NCI-H748 (cell line): ENCODE data around the gene MYMK.
"Not testable (repeated sequence)": the region's sequence is repeated elsewhere in the genome, so short reads cannot be mapped to it uniquely, and the experiment has no call there.

ENCODE experiments used
- DNase-seq: peaks from one replicate; lab custom pipeline; 2025; ENCODE audit not compliant: unreplicated experiment; lab: John Stamatoyannopoulos, UW

Gene MYMK, protein sequence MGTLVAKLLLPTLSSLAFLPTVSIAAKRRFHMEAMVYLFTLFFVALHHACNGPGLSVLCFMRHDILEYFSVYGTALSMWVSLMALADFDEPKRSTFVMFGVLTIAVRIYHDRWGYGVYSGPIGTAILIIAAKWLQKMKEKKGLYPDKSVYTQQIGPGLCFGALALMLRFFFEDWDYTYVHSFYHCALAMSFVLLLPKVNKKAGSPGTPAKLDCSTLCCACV

DNA sequence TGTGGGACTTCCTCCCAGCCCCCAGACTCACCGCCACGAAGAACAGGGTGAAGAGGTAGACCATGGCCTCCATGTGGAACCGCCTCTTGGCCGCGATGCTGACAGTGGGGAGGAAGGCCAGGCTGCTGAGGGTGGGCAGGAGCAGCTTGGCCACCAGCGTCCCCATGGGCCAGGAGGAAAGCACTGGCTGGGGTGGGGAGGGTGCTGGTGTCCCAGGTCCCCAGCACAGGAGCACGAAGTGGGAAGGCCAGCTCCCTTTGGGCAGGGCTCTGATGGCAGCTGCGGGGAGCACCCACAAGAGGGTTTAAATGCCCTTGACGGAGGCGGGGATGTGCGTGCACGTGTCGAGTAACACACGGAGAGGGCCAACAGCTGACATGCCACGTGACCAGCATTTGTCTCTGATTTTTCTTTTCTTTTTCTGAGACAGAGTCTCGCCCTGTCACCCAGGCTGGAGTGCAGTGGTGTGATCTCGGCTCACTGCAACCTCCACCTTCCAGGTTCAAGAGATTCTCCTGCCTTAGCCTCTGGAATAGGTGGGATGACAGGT lies at the start of gene MYMK:
MYMK (minus strand) TSS at position 281 of the 550 bp plus-strand sequence; CDS start at position 166, 115 bp downstream.
- DNase-seq: no peak

GRCh38 chr9:133573791-133574515 lies 49.2 kb upstream of the MYMK start:
- no peak for DNase-seq

GRCh38 chr9:133572821-133573361 lies 48.1 kb upstream of the MYMK start:
- DNase-seq: no peak

DNA sequence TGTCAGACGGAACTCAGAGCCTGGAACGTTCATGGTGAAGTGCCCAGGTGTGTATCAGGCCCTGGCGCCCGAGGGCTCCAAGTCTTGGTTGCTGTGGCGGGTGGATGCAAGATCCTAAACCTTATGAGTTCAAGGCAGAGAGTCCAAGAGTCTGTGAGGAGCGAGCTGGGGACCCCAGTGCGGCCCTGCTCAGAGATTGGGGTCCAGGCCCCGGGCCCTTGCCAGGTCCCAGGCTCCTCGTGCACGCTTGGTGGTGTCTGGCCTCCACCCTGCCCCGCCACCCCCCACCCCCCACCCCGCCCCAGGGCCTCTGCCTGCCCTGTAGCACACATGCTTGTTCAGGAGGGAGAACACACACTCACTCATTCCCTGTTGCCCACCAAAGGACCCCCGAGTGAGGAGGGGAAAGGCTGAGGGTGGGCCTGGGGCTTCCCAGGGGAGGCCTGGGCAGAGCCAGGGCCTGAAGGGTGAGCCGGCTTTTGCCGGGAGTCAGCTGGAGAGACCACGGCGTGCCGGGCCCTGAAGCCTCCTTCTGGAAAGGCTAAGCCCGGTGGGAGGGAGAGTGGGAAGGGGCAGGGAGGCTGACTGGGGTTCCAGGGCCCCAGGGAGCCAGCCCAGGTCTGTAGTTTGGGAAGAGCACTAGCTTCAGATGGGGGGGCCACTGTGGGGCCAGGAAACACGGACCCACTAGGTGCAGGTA lies 47.3 kb upstream of the MYMK start:
- DNase-seq: no peak

GRCh38 chr9:133571391-133571890 lies 46.7 kb upstream of the MYMK start:
- no peak for DNase-seq

GRCh38 chr9:133570691-133571080 lies 45.9 kb upstream of the MYMK start:
- DNase-seq: no peak

DNA sequence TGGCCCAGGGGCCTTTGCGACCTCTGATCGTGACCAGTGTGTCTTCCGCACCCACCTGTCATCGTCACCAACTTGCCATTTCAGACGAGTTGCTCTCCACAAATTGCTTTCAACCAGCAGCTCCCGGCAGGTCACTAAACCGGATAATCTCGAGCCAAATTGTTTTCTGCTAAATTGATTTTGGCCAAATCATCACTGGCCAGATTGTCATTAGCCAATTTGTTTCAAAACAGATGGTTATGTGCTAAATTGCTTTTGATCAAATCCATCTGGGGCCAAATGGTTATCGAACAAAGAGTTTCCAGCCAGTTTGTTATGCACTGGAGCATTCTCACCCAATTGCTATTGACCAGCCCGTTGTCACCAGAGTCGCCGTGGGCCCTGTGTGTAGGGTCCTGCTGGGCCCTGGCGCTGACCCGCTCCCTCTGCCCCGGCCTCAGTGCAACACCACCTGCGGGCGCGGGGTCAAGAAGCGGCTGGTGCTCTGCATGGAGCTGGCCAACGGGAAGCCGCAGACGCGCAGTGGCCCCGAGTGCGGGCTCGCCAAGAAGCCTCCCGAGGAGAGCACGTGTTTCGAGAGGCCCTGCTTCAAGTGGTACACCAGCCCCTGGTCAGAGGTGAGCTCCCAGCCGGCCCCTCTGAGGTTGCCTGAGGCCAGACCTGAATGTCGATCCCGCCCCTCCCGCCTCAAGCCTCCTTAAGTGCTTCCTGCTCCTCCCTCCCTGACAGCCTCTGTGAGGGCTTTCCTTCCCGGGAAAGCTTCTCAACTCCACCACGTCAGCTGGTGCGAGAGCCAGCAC lies 45.3 kb upstream of the MYMK start:
- DNase-seq: no peak

DNA sequence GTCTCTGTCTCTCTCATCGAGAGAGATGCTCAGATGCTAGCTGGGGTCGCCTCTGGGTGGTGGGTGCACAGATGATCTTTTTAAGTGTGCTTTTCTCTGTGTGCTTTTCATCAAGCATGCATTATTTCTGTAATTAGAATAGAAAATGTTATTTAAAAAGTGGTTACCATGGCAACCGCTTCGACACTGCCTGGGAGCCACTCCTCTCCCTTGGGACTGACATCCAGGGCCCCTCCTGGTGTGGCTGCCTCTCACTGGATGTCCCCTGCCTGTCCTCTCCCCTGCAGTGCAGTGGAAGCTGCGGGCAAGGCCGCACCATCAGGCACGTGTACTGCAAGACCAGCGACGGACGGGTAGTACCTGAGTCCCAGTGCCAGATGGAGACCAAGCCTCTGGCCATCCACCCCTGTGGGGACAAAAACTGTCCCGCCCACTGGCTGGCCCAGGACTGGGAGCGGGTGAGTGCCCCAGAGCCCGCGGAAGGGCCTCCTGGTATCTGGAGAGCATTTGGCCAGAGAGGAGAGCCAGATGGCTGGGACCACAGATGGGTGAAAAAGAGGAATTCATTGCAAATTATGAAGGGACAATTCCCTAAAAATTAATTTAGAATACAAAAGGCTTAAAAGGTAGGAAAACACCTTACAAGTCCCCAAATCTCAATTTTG lies 44.5 kb upstream of the MYMK start:
- no peak for DNase-seq

DNA sequence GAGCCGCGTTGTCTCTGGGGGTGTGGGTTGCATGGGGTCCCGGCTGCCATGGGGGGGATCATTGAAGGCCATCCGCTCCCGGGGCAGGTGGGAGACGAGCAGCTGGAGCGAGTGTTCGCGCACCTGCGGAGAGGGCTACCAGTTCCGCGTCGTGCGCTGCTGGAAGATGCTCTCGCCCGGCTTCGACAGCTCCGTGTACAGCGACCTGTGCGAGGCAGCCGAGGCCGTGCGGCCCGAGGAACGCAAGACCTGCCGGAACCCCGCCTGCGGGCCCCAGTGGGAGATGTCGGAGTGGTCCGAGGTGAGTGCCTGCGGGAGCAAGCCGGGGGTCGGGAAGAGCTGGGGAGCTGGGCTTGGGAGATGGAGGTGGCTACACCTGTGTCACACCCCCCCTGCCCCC lies 43.4 kb upstream of the MYMK start:
- no peak for DNase-seq

- DNase-seq: no peak
Measured at GRCh38 chr9:133566817-133567216, 42.1 kb upstream of the MYMK start.

DNA sequence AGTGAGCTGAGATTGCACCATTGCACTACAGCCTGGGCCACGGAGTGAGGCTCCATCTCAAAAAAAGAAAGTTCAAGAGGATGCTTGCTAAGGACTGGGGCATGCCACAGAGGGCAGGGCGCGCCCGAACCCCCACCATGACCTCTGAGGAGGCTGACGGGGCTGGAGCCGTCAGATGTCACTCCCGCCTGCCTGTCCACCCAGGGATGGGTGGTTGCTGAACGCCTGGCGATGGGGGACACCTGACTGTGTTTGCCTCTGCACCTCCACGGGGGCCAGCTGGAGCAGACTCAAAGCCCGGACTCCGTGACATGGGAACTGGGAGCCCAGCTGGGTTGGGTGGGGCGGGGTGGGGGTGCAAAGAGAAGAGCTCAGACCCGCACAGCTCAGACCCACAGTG lies 41.6 kb upstream of the MYMK start:
- no peak for DNase-seq

DNA sequence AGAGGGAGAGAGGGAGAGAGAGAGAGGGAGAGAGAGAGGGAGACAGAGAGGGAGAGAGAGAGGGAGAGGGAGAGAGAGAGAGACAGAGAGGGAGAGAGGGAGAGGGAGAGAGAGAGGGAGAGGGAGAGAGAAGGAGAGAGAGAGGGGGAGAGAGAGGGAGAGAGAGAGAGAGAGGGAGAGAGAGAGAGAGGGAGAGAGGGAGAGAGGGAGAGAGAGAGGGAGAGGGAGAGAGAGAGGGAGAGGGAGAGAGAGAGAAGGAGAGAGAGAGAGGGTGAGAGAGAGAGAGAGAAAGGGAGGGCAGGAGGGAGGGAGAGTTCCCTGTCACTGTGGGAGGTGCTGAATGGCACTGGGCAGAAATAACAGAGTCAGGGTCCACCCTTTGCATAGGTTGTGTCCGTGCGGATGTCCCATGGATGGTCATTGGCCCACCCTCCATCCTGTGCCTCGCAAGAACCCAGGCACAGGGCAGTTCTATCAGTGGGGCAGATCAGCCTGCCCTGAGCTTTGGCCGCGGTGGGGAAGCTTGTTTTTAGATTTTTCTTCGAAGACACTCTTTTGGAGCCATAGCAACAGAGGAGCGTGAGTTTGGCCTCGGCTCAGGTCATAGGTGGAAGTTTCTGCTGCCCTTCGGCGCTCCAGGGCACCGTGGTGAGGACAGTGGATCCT lies 39.8 kb upstream of the MYMK start:
- DNase-seq: no peak

GRCh38 chr9:133563814-133564213 lies 39.1 kb upstream of the MYMK start:
- not testable (repeated sequence) for DNase-seq

GRCh38 chr9:133563291-133563796 lies 38.6 kb upstream of the MYMK start:
- peak; percentile 77 for DNase-seq

GRCh38 chr9:133562611-133563290 lies 38.0 kb upstream of the MYMK start:
- no peak for DNase-seq

GRCh38 chr9:133561976-133562554 lies 37.3 kb upstream of the MYMK start:
- no peak for DNase-seq

- no peak for DNase-seq
Measured at GRCh38 chr9:133560944-133561343, 36.2 kb upstream of the MYMK start.

GRCh38 chr9:133560311-133560710 lies 35.6 kb upstream of the MYMK start:
- no peak for DNase-seq
